Neural progenitor cell (in vitro differentiated cells): ENCODE results near the gene GRK3. TPM values are rescaled to one million over a fixed set of nuclear protein-coding genes. Genes with fewer than 3 reads are reported as not detected.
"Not testable (repeated sequence)": the region's sequence is repeated elsewhere in the genome, so short reads cannot be mapped to it uniquely, and the experiment has no call there.

Source experiments
- DNase-seq: peaks from one replicate; pipeline ENCODE4 v3.0.0-alpha.2; 2016; ENCODE audit warnings: low spot score
- H2AFZ ChIP-seq: fragments of 200-600 bp; sonication (generic); replicated peaks from 2 replicates; pipeline ENCODE4 v1.6.1; 2016; ENCODE audit warnings: antibody characterized with exemption
- H3F3A ChIP-seq: fragments of 200-600 bp; sonication (generic); 2 replicates; pipeline ENCODE4 v1.6.1; 2016; ENCODE audit warnings: antibody characterized with exemption, low read depth
- H3K27ac ChIP-seq: fragments of 200-600 bp; sonication (generic); 2 replicates; pipeline ENCODE4 v1.5.1; 2016; ENCODE audit warnings: mild to moderate bottlenecking
- H3K27me3 ChIP-seq: fragments of 200-600 bp; sonication (generic); 2 replicates; pipeline ENCODE4 v1.6.1; 2016; ENCODE audit warnings: mild to moderate bottlenecking, moderate library complexity
- H3K36me3 ChIP-seq: fragments of 200-600 bp; sonication (generic); 2 replicates; pipeline ENCODE4 v1.5.1; 2016
- H3K4me1 ChIP-seq: fragments of 200-600 bp; sonication (generic); 2 replicates; pipeline ENCODE4 v1.6.1; 2016; ENCODE audit warnings: mixed run types
- H3K4me2 ChIP-seq: fragments of 200-600 bp; sonication (generic); 2 replicates; pipeline ENCODE4 v1.6.1; 2016
- H3K4me3 ChIP-seq: fragments of 200-600 bp; sonication (generic); 2 replicates; pipeline ENCODE4 v1.5.1; 2016
- H3K79me2 ChIP-seq: fragments of 200-600 bp; sonication (generic); 2 replicates; pipeline ENCODE4 v1.6.1; 2016; ENCODE audit warnings: low read depth
- H3K9ac ChIP-seq: fragments of 200-600 bp; sonication (generic); 2 replicates; pipeline ENCODE4 v1.6.1; 2016
- H3K9me3 ChIP-seq: fragments of 200-600 bp; sonication (generic); 2 replicates; pipeline ENCODE4 v1.5.1; 2016; ENCODE audit warnings: low read depth
- H4K20me1 ChIP-seq: fragments of 200-600 bp; sonication (generic); 2 replicates; pipeline ENCODE4 v1.6.1; 2016; ENCODE audit warnings: low read depth
- H3K27ac Mint-ChIP-seq: 3 replicates; pipeline ENCODE4 v1.8.0; 2021; ENCODE audit warnings: mixed read lengths
- H3K27me3 Mint-ChIP-seq: 2 replicates; pipeline ENCODE4 v1.8.0; 2022; ENCODE audit warnings: low read depth, mild to moderate bottlenecking, inconsistent platforms, moderate library complexity, mixed read lengths; ENCODE audit not compliant: insufficient read depth
- H3K36me3 Mint-ChIP-seq: 3 replicates; pipeline ENCODE4 v1.8.0; 2021; ENCODE audit warnings: mixed read lengths
- H3K4me1 Mint-ChIP-seq: 3 replicates; pipeline ENCODE4 v1.8.0; 2021; ENCODE audit warnings: mixed read lengths
- H3K4me3 Mint-ChIP-seq: 3 replicates; pipeline ENCODE4 v1.8.0; 2021; ENCODE audit warnings: mild to moderate bottlenecking, moderate library complexity, mixed read lengths
- H3K9me3 Mint-ChIP-seq: 3 replicates; pipeline ENCODE4 v1.8.0; 2020; ENCODE audit warnings: mixed read lengths
- CTCF ChIP-seq: fragments of 200-600 bp; sonication (generic); IDR thresholded peaks from 2 replicates; pipeline ENCODE4 v1.5.1; 2017; ENCODE audit warnings: antibody characterized with exemption, mild to moderate bottlenecking
- EZH2 ChIP-seq: fragments of 200-600 bp; sonication (generic); IDR thresholded peaks from 2 replicates; pipeline ENCODE4 v1.6.1; 2017; ENCODE audit warnings: antibody characterized with exemption, mild to moderate bottlenecking, moderate library complexity
- EZH2phosphoT487 ChIP-seq: fragments of 200-600 bp; sonication (generic); IDR thresholded peaks from 2 replicates; pipeline ENCODE4 v1.6.1; 2017; ENCODE audit warnings: antibody characterized with exemption
- total RNA-seq: library from RNA; depleted of rRNA; stranded (reverse); fragments of >200 nt; gene quantifications from 2 replicates; pipeline ENCODE4 v1.2.3, GENCODE V29; 2015; ENCODE audit warnings: low replicate concordance

The GRK3 gene
- total RNA-seq, 1 donor from 2014 or later: 20.8 TPM

GRCh38 chr22:25569983-25570382 is 5.5 kb downstream of the GRK3 start:
- Mint-ChIP-seq H3K4me1 (peaks cover 22% of the 10 kb centered on the region), H3K27ac (no peak overlapping the region), H3K36me3 (peaks cover 3% of the 10 kb centered on the region), H3K4me3 (no peak overlapping the region), H3K27me3 (peaks cover 5% of the 10 kb centered on the region), H3K9me3 (no peaks in the 10 kb centered on the region)
- H3K36me3 ChIP-seq: no peaks in the 10 kb centered on the region
- no peak overlapping the region for H3K9ac ChIP-seq
- peaks cover 39% of the 10 kb centered on the region for H4K20me1 ChIP-seq
- H3K27me3 ChIP-seq: no peaks in the 10 kb centered on the region
- DNase-seq: no peak
- H3K4me1 ChIP-seq: peaks cover 29% of the 10 kb centered on the region
- H2AFZ ChIP-seq: no peak overlapping the region
- TF ChIP-seq EZH2phosphoT487: no peak
- no peak for TF ChIP-seq CTCF
- peaks cover 87% of the 10 kb centered on the region for H3K79me2 ChIP-seq
- H3K27ac ChIP-seq: no peak overlapping the region
- H3K4me3 ChIP-seq: no peak overlapping the region
- H3K4me2 ChIP-seq: no peak overlapping the region
- H3F3A ChIP-seq: peaks cover 3% of the 10 kb centered on the region
- H3K9me3 ChIP-seq: no peaks in the 10 kb centered on the region

- Mint-ChIP-seq H3K4me1 (peaks cover 21% of the 10 kb centered on the region), H3K27me3 (peaks cover 3% of the 10 kb centered on the region), H3K27ac (no peak overlapping the region), H3K4me3 (no peak overlapping the region), H3K9me3 (no peaks in the 10 kb centered on the region), H3K36me3 (peaks cover 3% of the 10 kb centered on the region)
- H3K4me1 ChIP-seq: peaks cover 28% of the 10 kb centered on the region
- no peaks in the 10 kb centered on the region for H3K9me3 ChIP-seq
- no peak for DNase-seq
- peaks cover 2% of the 10 kb centered on the region for H3F3A ChIP-seq
- H3K4me2 ChIP-seq: no peak overlapping the region
- H3K36me3 ChIP-seq: no peaks in the 10 kb centered on the region
- no peak overlapping the region for H3K9ac ChIP-seq
- no peak overlapping the region for H3K27ac ChIP-seq
- peaks cover 38% of the 10 kb centered on the region for H4K20me1 ChIP-seq
- no peak overlapping the region for H3K4me3 ChIP-seq
- no peaks in the 10 kb centered on the region for H3K27me3 ChIP-seq
- TF ChIP-seq CTCF: no peak
- no peak for TF ChIP-seq EZH2phosphoT487
- TF ChIP-seq EZH2: no peak
- H3K79me2 ChIP-seq: peaks cover 91% of the 10 kb centered on the region
- H2AFZ ChIP-seq: no peak overlapping the region
Observed at GRCh38 chr22:25570486-25570885, 6.0 kb downstream of the GRK3 start.

- Histone ChIP-seq H4K20me1 (peaks cover 21% of the 10 kb centered on the region), H3K79me2 (peaks cover 87% of the 10 kb centered on the region), H3K4me1 (peaks cover 12% of the 10 kb centered on the region)
- not testable (repeated sequence) for H3K4me3 Mint-ChIP-seq, H2AFZ ChIP-seq, H3K4me2 ChIP-seq, H3K4me1 Mint-ChIP-seq, H3K9me3 Mint-ChIP-seq, H3K27me3 Mint-ChIP-seq, H3K9me3 ChIP-seq, H3K9ac ChIP-seq, H3K36me3 ChIP-seq, H3K27me3 ChIP-seq, H3K4me3 ChIP-seq, H3K36me3 Mint-ChIP-seq, H3K27ac Mint-ChIP-seq, DNase-seq, H3K27ac ChIP-seq, H3F3A ChIP-seq
Observed at GRCh38 chr22:25571969-25572707, 7.7 kb downstream of the GRK3 start.

- H3K9me3 ChIP-seq: no peaks in the 10 kb centered on the region
- H3K27me3 ChIP-seq: no peaks in the 10 kb centered on the region
- no peak overlapping the region for H3K4me2 ChIP-seq
- H3K4me1 Mint-ChIP-seq: no peaks in the 10 kb centered on the region
- DNase-seq: no peak
- no peak overlapping the region for H3K27ac Mint-ChIP-seq
- TF ChIP-seq EZH2 (no peak), EZH2phosphoT487 (no peak), CTCF (no peak)
- H3K27me3 Mint-ChIP-seq: peaks cover 3% of the 10 kb centered on the region
- no peaks in the 10 kb centered on the region for H3K9me3 Mint-ChIP-seq
- H3K4me1 ChIP-seq: peaks cover 6% of the 10 kb centered on the region
- H3F3A ChIP-seq: no peaks in the 10 kb centered on the region
- H3K79me2 ChIP-seq: peaks cover 86% of the 10 kb centered on the region
- no peaks in the 10 kb centered on the region for H3K36me3 ChIP-seq
- H3K4me3 ChIP-seq: no peak overlapping the region
- no peak overlapping the region for H3K9ac ChIP-seq
- no peak overlapping the region for H3K27ac ChIP-seq
- peaks cover 15% of the 10 kb centered on the region for H4K20me1 ChIP-seq
- H3K4me3 Mint-ChIP-seq: no peak overlapping the region
- H3K36me3 Mint-ChIP-seq: peaks cover 3% of the 10 kb centered on the region
- H2AFZ ChIP-seq: no peak overlapping the region
Observed at GRCh38 chr22:25572708-25573171, 8.3 kb downstream of the GRK3 start.
